HG03175 (cell line): ENCODE data around the gene ZGPAT.
"Not testable (repeated sequence)": the region's sequence is repeated elsewhere in the genome, so short reads cannot be mapped to it uniquely, and the experiment has no call there.

ENCODE experiments used
- ATAC-seq: cut with Tn5 transposase; IDR thresholded peaks from one replicate; pipeline ENCODE4 v1.9.1; 2021; ENCODE audit warnings: mild to moderate bottlenecking, moderate library complexity; ENCODE audit not compliant: unreplicated experiment

ZGPAT gene

GRCh38 chr20:63755933-63756647, 48.3 kb downstream of the ZGPAT start:
- ATAC-seq = no peak

GRCh38 chr20:63756648-63756991, 48.8 kb downstream of the ZGPAT start:
- no peak for ATAC-seq

- ATAC-seq = no peak
Observed at GRCh38 chr20:63758152-63758551, 50.3 kb downstream of the ZGPAT start.

- no peak for ATAC-seq
Observed at GRCh38 chr20:63759377-63759901, 51.6 kb downstream of the ZGPAT start.

- no peak for ATAC-seq
Observed at GRCh38 chr20:63765082-63765873, 57.4 kb downstream of the ZGPAT start.

GRCh38 chr20:63765902-63766301, 58.1 kb downstream of the ZGPAT start:
- ATAC-seq = no peak

- no peak for ATAC-seq
Observed at GRCh38 chr20:63766695-63767426, 59.0 kb downstream of the ZGPAT start.

GRCh38 chr20:63767456-63767855, 59.6 kb downstream of the ZGPAT start:
- no peak for ATAC-seq

GRCh38 chr20:63767886-63768285, 60.0 kb downstream of the ZGPAT start:
- no peak for ATAC-seq

- no peak for ATAC-seq
Observed at GRCh38 chr20:63768591-63769515, 61.0 kb downstream of the ZGPAT start.

- ATAC-seq = no peak
Observed at GRCh38 chr20:63769891-63770474, 62.1 kb downstream of the ZGPAT start.

- ATAC-seq = no peak
Observed at GRCh38 chr20:63771046-63771707, 63.3 kb downstream of the ZGPAT start.

- no peak for ATAC-seq
Observed at GRCh38 chr20:63772781-63773518, 65.1 kb downstream of the ZGPAT start.

- ATAC-seq = no peak
Observed at GRCh38 chr20:63773571-63774241, 65.9 kb downstream of the ZGPAT start.

GRCh38 chr20:63774306-63774705, 66.5 kb downstream of the ZGPAT start:
- ATAC-seq = no peak

GRCh38 chr20:63775096-63775978, 67.5 kb downstream of the ZGPAT start:
- ATAC-seq = no peak

GRCh38 chr20:63776875-63777274, 69.0 kb downstream of the ZGPAT start:
- not testable (repeated sequence) for ATAC-seq
